ENCODE data around the gene KY.

Gene KY

GRCh38 chr3:134644731-134645514 lies 5.9 kb downstream of the KY start:
- DNase-seq (ENCODE audit: low read depth) = no peak

GRCh38 chr3:134643150-134643675 lies 7.6 kb downstream of the KY start:
- no peak for DNase-seq (ENCODE audit: low read depth)

GRCh38 chr3:134642445-134643149 lies 8.2 kb downstream of the KY start:
- DNase-seq (ENCODE audit: low read depth) = no peak

GRCh38 chr3:134641671-134642300 lies 9.0 kb downstream of the KY start:
- no peak for DNase-seq (ENCODE audit: low read depth)

- DNase-seq (ENCODE audit: low read depth) = no peak
These were observed 9.9 kb downstream of the KY start for GRCh38 chr3:134640872-134641470.

GRCh38 chr3:134640378-134640777 lies 10.4 kb downstream of the KY start:
- no peak for DNase-seq (ENCODE audit: low read depth)

- no peak for DNase-seq (ENCODE audit: low read depth)
These were observed 12.3 kb downstream of the KY start for GRCh38 chr3:134638385-134639030.

- no peak for DNase-seq (ENCODE audit: low read depth)
These were observed 14.4 kb downstream of the KY start for GRCh38 chr3:134636406-134636805.

GRCh38 chr3:134630506-134630905 lies 20.3 kb downstream of the KY start:
- DNase-seq (ENCODE audit: low read depth) = no peak

GRCh38 chr3:134628884-134629283 lies 21.9 kb downstream of the KY start:
- DNase-seq (ENCODE audit: low read depth) = no peak

GRCh38 chr3:134627831-134628230 lies 23.0 kb downstream of the KY start:
- no peak for DNase-seq (ENCODE audit: low read depth)

- DNase-seq (ENCODE audit: low read depth) = no peak
These were observed 24.7 kb downstream of the KY start for GRCh38 chr3:134625885-134626741.

GRCh38 chr3:134625462-134625861 lies 25.4 kb downstream of the KY start:
- no peak for DNase-seq (ENCODE audit: low read depth)

- no peak for DNase-seq (ENCODE audit: low read depth)
These were observed 26.1 kb downstream of the KY start for GRCh38 chr3:134624537-134625287.

- DNase-seq (ENCODE audit: low read depth) = no peak
These were observed 27.1 kb downstream of the KY start for GRCh38 chr3:134623615-134624245.

GRCh38 chr3:134622806-134623365 lies 27.9 kb downstream of the KY start:
- DNase-seq (ENCODE audit: low read depth) = no peak

GRCh38 chr3:134621854-134622253 lies 29.0 kb downstream of the KY start:
- DNase-seq (ENCODE audit: low read depth) = no peak

GRCh38 chr3:134620476-134621115 lies 30.2 kb downstream of the KY start:
- no peak for DNase-seq (ENCODE audit: low read depth)

- DNase-seq (ENCODE audit: low read depth) = no peak
These were observed 30.9 kb downstream of the KY start for GRCh38 chr3:134619884-134620445.
